Mucosa of stomach (tissue), 1 donor: ENCODE results near the gene HOXD4.

Source experiments
- H3K27me3 ChIP-seq: one replicate; pipeline ENCODE4 v1.7.0; 2013; ENCODE audit warnings: mild to moderate bottlenecking, low read length; ENCODE audit not compliant: control insufficient read depth, insufficient read depth
- H3K36me3 ChIP-seq: one replicate; pipeline ENCODE4 v1.7.0; 2013; ENCODE audit warnings: low read length; ENCODE audit not compliant: control insufficient read depth, insufficient read depth
- H3K4me1 ChIP-seq: one replicate; pipeline ENCODE4 v1.7.0; 2013; ENCODE audit warnings: mild to moderate bottlenecking, low read length; ENCODE audit not compliant: control insufficient read depth, insufficient read depth
- H3K4me3 ChIP-seq: one replicate; pipeline ENCODE4 v1.7.0; 2013; ENCODE audit warnings: low read length
- H3K9ac ChIP-seq: one replicate; pipeline ENCODE4 v1.7.0; 2013; ENCODE audit warnings: mild to moderate bottlenecking, low read length, moderate library complexity
- H3K9me3 ChIP-seq: one replicate; pipeline ENCODE4 v1.7.0; 2013; ENCODE audit warnings: mild to moderate bottlenecking, low read length, moderate library complexity; ENCODE audit not compliant: control insufficient read depth
- donor health status: Pancreatic carcinoma.

Gene HOXD4

DNA sequence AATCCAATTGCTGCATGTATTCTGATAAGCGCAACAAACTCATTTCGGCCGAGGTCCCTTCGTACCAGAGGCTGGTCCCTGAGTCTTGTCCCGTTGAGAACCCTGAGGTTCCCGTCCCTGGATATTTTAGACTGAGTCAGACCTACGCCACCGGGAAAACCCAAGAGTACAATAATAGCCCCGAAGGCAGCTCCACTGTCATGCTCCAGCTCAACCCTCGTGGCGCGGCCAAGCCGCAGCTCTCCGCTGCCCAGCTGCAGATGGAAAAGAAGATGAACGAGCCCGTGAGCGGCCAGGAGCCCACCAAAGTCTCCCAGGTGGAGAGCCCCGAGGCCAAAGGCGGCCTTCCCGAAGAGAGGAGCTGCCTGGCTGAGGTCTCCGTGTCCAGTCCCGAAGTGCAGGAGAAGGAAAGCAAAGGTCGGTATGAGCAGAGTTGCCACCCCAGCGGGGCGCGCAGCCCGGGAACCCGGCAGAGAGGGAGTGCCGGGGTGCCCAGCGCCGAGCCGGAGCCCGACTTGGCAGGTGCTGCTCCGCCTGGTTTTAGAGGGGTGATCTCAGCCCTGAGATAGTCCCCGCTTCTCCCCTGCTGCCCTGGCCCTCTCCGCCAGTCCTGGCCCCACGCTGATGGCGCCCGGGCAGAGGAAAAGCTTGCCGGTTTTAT, 34.1 kb upstream of the HOXD4 start:
- Histone ChIP-seq H3K9ac (no peak overlapping the region), H3K36me3 (no peaks in the 10 kb centered on the region), H3K4me1 (peaks cover 1% of the 10 kb centered on the region), H3K27me3 (peaks cover 96% of the 10 kb centered on the region), H3K4me3 (no peak overlapping the region), H3K9me3 (no peaks in the 10 kb centered on the region)

DNA sequence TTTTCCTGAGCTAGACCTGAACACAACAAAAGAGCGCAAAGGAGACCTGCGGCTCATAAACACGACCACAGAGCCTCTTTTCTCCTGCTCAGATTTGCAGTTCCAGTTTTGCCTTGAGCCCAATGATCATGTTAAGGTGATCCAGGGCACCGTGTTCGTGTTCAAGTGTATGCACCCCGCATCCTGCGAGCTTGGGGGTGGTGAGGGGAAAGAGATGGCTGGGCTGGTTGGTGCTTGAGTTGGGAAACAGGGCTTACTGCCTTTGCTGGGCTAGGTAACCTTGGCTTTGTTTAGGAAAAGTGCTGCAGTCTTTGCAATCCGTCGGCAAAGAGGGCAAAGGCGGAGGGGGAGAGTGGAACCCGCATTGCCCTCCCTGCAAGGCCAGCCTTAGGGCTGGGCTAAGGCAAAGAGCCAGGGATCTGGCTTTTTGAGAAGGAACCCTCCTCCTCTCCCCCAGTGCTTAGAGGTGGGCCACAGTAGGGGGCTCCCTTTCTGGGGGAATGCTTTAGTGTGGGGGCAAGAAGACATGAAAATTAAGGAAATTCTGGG, 33.5 kb upstream of the HOXD4 start:
- Histone ChIP-seq H3K4me1 (peaks cover 6% of the 10 kb centered on the region), H3K9me3 (no peaks in the 10 kb centered on the region), H3K4me3 (no peak overlapping the region), H3K36me3 (no peaks in the 10 kb centered on the region), H3K27me3 (peaks cover 96% of the 10 kb centered on the region), H3K9ac (no peak overlapping the region)

DNA sequence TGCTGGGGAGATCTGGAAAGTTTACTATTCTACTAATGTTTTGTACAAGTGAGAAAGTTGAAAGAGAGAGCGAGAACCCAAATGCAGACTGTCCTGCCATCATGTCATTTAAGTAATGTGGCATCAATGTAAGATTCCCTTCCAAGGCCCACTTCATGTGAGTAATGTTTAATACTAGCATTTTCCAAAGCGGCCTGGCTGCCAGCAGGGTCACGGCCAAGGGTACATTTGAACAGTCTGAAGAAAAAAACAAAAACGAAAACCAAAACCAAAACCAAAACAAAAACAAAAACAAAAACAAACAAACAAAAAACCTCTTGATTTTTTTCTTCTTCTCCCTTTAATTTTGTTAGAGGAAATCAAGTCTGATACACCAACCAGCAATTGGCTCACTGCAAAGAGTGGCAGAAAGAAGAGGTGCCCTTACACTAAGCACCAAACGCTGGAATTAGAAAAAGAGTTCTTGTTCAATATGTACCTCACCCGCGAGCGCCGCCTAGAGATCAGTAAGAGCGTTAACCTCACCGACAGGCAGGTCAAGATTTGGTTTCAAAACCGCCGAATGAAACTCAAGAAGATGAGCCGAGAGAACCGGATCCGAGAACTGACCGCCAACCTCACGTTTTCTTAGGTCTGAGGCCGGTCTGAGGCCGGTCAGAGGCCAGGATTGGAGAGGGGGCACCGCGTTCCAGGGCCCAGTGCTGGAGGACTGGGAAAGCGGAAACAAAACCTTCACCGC, 32.6 kb upstream of the HOXD4 start:
- H3K4me3 ChIP-seq, result no peak overlapping the region
- H3K4me1 ChIP-seq, result peaks cover 6% of the 10 kb centered on the region
- no peak overlapping the region for H3K9ac ChIP-seq
- peaks cover 96% of the 10 kb centered on the region for H3K27me3 ChIP-seq
- no peaks in the 10 kb centered on the region for H3K9me3 ChIP-seq
- no peaks in the 10 kb centered on the region for H3K36me3 ChIP-seq

DNA sequence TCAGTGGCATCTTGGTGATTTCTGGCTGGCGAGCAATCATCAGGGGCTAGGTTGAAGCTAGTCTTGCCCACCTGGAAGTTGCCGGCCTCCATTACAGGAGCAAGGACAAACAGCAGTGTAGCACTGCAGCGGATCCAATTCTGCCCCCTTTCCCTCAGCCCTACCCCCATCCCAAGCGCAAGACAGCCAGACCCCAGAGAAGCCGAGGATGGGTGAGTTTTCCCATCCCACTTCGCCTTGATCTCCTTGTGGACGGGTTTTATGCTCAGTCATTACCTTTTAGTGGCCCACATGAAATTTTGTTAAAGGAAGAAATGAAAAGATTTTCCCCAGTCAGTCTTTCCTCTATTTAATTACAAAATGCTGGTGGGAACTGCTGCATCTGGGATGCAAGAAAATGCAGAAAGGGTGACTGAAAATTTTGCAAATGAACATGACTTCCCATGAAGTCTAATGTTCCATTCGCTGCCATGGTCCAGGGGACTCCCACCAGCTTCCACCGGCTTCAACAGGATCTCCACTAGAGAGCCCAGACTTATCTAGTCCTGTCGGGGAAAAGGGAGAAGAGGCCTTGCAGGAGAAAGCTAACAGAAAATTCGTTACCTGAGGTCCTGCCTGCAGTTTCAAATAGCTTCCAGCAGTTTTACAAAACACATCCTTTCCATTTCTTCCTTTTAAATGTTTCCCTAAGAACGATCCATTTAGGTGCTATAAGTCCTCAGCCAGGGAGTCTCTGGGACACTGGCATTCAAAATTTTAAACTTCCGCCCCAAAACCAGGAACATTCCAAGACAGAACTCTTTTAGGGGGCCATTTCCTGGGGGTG, 30.8 kb upstream of the HOXD4 start:
- Histone ChIP-seq H3K4me1 (peaks cover 6% of the 10 kb centered on the region), H3K4me3 (no peak overlapping the region), H3K9ac (no peak overlapping the region), H3K36me3 (no peaks in the 10 kb centered on the region), H3K27me3 (peaks cover 97% of the 10 kb centered on the region), H3K9me3 (no peaks in the 10 kb centered on the region)

DNA sequence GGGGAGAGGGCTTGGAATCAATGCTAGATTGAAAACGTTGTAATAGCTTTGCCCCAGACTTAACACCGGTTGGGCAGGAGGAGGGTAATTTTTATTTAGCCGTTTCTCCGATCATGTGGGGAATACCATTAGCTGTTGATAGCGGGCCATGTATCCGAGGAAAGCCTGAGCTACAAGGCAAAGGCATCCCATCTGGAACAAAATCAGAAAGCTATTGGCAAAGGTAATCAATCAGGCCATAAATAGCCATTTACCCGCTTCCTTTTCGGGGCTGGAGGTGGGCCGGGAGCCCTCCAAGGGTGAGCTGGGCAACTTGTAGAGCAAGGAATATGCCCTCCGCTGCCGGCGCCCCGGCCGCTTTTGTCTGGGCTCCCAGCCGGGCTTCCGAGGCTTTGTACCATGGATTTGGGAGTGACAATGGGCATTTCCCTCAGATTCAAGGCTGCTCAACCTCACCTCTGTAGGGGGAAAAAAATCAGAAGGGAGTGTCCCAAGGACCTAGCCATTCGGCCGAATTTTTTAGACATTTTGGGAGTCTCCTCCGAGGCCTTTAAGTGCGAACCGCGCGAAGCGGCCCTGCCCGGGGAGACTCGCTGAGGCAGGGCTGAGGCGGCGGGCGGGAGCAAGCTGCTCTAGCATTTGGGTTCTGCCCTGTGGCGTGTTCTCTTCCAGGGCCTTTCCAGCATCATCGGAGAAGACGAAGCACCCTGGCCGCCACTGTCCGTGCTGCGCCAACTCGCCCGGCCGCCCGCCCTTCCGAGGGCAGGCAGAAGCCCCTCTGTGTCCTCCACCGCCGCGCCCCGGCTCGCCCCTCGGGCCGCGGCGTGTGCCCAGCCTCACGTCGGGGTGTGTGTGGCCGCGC, 29.9 kb upstream of the HOXD4 start:
- no peaks in the 10 kb centered on the region for H3K36me3 ChIP-seq
- peaks cover 95% of the 10 kb centered on the region for H3K27me3 ChIP-seq
- no peak overlapping the region for H3K9ac ChIP-seq
- no peaks in the 10 kb centered on the region for H3K9me3 ChIP-seq
- H3K4me1 ChIP-seq, result peaks cover 6% of the 10 kb centered on the region
- H3K4me3 ChIP-seq, result no peak overlapping the region

DNA sequence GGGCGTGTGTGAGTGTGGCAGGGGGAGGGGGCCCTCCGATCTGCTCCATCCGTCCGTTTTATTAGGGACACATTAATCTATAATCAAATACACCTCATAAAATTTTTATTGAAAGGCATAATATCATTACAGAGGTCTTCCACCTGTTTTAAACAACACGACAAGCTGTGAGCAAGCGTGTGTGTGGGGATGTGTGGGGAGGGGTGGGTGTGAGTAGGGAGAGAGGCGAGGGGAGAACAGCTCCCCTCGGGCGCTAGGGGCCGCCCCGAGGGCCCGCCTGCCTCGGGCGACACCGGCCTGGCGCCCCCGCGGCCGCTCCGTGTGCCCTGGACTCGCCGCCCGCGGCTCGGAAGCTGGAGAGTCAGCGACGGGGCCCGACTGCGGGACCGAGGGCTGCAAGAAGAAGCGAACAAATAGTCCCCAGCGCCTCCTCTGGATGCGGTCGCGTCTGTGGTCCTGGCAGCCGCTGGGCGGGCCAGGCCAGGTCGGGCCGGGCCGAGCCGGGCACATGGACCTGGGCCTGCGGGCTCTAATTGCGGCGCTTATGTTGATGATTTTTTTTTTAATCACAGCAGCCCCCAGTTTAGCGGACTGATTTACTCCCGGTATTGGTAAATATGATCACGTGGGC, 29.2 kb upstream of the HOXD4 start:
- Histone ChIP-seq H3K9ac (no peak overlapping the region), H3K9me3 (no peaks in the 10 kb centered on the region), H3K27me3 (peaks cover 95% of the 10 kb centered on the region), H3K4me1 (peaks cover 6% of the 10 kb centered on the region), H3K4me3 (no peak overlapping the region), H3K36me3 (no peaks in the 10 kb centered on the region)

DNA sequence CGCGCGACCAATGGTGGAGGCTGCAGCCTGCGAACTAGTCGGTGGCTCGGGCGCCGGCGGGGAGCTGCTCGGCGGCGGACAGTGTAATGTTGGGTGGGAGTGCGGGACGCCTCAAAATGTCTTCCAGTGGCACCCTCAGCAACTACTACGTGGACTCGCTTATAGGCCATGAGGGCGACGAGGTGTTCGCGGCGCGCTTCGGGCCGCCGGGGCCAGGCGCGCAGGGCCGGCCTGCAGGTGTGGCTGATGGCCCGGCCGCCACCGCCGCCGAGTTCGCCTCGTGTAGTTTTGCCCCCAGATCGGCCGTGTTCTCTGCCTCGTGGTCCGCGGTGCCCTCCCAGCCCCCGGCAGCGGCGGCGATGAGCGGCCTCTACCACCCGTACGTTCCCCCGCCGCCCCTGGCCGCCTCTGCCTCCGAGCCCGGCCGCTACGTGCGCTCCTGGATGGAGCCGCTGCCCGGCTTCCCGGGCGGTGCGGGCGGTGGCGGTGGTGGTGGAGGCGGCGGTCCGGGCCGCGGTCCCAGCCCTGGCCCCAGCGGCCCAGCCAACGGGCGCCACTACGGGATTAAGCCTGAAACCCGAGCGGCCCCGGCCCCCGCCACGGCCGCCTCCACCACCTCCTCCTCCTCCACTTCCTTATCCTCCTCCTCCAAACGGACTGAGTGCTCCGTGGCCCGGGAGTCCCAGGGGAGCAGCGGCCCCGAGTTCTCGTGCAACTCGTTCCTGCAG, 28.5 kb upstream of the HOXD4 start, which contains the start of gene HOXD9:
TSS of gene HOXD9 (plus strand) at position 37 of the 728 bp plus-strand sequence. CDS start at position 87, 50 bp downstream.
- H3K4me3 ChIP-seq, result no peak within 1 kb of the TSS
- no peaks in the 10 kb centered on the region for H3K9me3 ChIP-seq
- H3K27me3 ChIP-seq, result peaks cover 95% of the 10 kb centered on the region
- peaks cover 6% of the 10 kb centered on the region for H3K4me1 ChIP-seq
- no peaks in the 10 kb centered on the region for H3K36me3 ChIP-seq
- H3K9ac ChIP-seq, result no peak within 1 kb of the TSS

DNA sequence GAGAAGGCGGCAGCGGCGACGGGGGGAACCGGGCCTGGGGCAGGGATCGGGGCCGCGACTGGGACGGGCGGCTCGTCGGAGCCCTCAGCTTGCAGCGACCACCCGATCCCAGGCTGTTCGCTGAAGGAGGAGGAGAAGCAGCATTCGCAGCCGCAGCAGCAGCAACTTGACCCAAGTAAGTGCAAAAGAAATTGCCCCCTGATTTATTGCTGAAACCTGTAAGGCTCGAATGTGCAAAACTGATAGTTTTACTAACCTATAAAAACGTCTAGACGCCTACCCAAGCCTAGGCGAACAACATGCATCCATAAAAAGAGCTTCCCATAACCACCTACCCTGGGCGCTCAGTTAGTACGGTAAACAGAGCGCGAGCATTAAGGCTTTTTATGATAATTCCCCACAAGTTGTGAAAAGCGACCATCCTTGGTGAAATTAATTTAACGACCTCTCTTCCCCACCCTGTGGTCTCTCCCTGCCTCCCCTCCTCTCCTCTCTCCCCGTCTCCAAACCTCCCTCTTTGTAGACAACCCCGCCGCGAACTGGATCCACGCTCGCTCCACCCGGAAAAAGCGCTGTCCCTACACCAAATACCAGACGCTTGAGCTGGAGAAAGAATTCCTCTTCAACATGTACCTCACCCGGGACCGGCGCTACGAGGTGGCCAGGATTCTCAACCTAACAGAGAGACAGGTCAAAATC, 27.8 kb upstream of the HOXD4 start:
- Histone ChIP-seq H3K4me3 (no peak overlapping the region), H3K9me3 (no peaks in the 10 kb centered on the region), H3K9ac (no peak overlapping the region)

DNA sequence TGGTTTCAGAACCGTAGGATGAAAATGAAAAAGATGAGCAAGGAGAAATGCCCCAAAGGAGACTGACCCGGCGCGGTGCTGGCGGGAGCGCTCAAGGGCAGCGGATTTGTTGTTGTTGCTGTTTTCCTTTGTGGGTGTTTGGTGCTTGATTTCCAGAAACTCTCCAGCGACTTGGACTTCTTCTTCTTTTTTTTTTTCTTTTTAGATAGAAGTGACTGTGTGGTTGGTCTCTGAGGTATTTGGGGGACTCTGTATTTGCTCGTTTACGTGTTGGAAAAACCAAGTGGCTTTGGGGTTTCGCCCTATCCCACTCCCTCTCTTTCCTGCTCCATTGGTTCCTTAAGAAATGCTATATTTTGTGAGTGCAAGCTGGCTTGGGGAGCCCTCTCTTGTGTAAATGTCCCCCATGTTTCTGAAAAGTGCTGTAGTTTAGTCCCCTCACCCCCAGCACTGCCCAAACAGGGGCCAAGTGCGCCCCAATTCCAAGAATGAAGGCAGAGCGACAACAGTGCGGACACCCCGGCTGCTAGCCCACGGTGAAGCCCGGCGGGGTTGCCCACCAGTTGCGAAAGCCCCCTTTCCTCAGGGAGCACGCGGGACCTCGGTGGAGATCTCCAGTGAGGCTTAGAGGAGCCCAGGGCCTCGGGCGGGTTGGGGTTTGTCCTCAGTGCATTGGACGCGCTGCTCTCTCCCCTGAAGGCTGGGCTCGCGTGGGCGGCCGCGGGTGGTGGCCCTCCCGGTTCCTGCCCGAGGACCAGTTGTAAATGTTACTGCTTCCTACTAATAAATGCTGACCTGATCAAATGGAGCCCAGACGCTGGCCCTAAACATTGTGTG, 27.0 kb upstream of the HOXD4 start:
- no peak overlapping the region for H3K9ac ChIP-seq
- H3K4me1 ChIP-seq, result peaks cover 6% of the 10 kb centered on the region
- H3K36me3 ChIP-seq, result no peaks in the 10 kb centered on the region
- no peaks in the 10 kb centered on the region for H3K9me3 ChIP-seq
- H3K27me3 ChIP-seq, result peaks cover 96% of the 10 kb centered on the region
- no peak overlapping the region for H3K4me3 ChIP-seq

More for the DNA sequence above, 27.8 kb upstream of the HOXD4 start:
- H3K27me3 ChIP-seq, result peaks cover 95% of the 10 kb centered on the region
- no peaks in the 10 kb centered on the region for H3K36me3 ChIP-seq
- H3K4me1 ChIP-seq, result peaks cover 6% of the 10 kb centered on the region
